Measurements from ENCODE around the gene C10orf120. TPM values are rescaled to one million over a fixed set of nuclear protein-coding genes. Genes with fewer than 3 reads are reported as not detected.

C10orf120 gene
- total RNA-seq = not detected

GRCh38 chr10:122699796-122700455, at the start of gene C10orf120:
Gene C10orf120 (minus strand): TSS chr10:122699846. CDS start chr10:122699790, 56 bp downstream.
- no peak for ATAC-seq (ENCODE audit: low FRiP score)
- no peak for TF ChIP-seq CTCF (IDR thresholded peaks at IDR 0.05)
- no peak for DNase-seq (ENCODE audit: low spot score)

GRCh38 chr10:122748496-122748895, 48.9 kb upstream of the C10orf120 start:
- DNase-seq (ENCODE audit: low spot score) (no peak), ATAC-seq (ENCODE audit: low FRiP score) (no peak)
- no peak for TF ChIP-seq CTCF (IDR thresholded peaks at IDR 0.05)

- no peak for DNase-seq (ENCODE audit: low spot score)
- no peak for TF ChIP-seq CTCF (IDR thresholded peaks at IDR 0.05)
- ATAC-seq (ENCODE audit: low FRiP score) = no peak
Measured at GRCh38 chr10:122746408-122746807, 46.8 kb upstream of the C10orf120 start.

- no peak for DNase-seq (ENCODE audit: low spot score)
- no peak for ATAC-seq (ENCODE audit: low FRiP score)
- TF ChIP-seq CTCF (IDR thresholded peaks at IDR 0.05) = no peak
Measured at GRCh38 chr10:122744257-122744656, 44.6 kb upstream of the C10orf120 start.

GRCh38 chr10:122740640-122741039, 41.0 kb upstream of the C10orf120 start:
- DNase-seq (ENCODE audit: low spot score) (no peak), ATAC-seq (ENCODE audit: low FRiP score) (no peak)
- TF ChIP-seq CTCF (IDR thresholded peaks at IDR 0.05) = no peak

GRCh38 chr10:122738031-122738430, 38.4 kb upstream of the C10orf120 start:
- ATAC-seq (ENCODE audit: low FRiP score) (no peak), DNase-seq (ENCODE audit: low spot score) (no peak)
- TF ChIP-seq CTCF (IDR thresholded peaks at IDR 0.05) = no peak

GRCh38 chr10:122733931-122734665, 34.5 kb upstream of the C10orf120 start:
- DNase-seq (ENCODE audit: low spot score) = no peak
- no peak for TF ChIP-seq CTCF (IDR thresholded peaks at IDR 0.05)
- no peak for ATAC-seq (ENCODE audit: low FRiP score)
